ENCODE measurements around the gene ITPR2. TPM values are rescaled to one million over a fixed set of nuclear protein-coding genes. Genes with fewer than 3 reads are reported as not detected.

ITPR2 gene
- total RNA-seq, 2 donors from 2014 or later = 14.8 to 74.4 TPM

- Mint-ChIP-seq H3K9me3 (no peaks in the 10 kb centered on the region), H3K4me3 (no peak overlapping the region), H3K27ac (no peak overlapping the region), H3K4me1 (peaks cover 3% of the 10 kb centered on the region), H3K27me3 (ENCODE audit: insufficient read depth) (no peaks in the 10 kb centered on the region), H3K36me3 (ENCODE audit: low read depth) (peaks cover 3% of the 10 kb centered on the region)
- no peaks in the 10 kb centered on the region for H3K36me3 ChIP-seq (ENCODE audit: control insufficient read depth, insufficient read depth, low read length)
- H3K4me1 ChIP-seq (ENCODE audit: control insufficient read depth, insufficient read depth, low read length) = no peaks in the 10 kb centered on the region
- H3K27ac ChIP-seq (ENCODE audit: low read depth, low read length) = no peak overlapping the region
- WGBS, 2 experiments (ENCODE audit: insufficient coverage in 1 of 2, insufficient read length in 1 of 2) = 73 to 100% methylated on average over 2 to 3 of the region's 6 CpGs
- H3K4me3 ChIP-seq (ENCODE audit: low read length) = no peak overlapping the region
- no peak overlapping the region for H3K9ac ChIP-seq (ENCODE audit: extremely low read depth, low read length, poor library complexity, severe bottlenecking)
- TF ChIP-seq CTCF (conservative IDR thresholded peaks at IDR 0.05) = peak; percentile 75
- H3K27me3 ChIP-seq (ENCODE audit: control insufficient read depth, insufficient read depth, low read length, poor library complexity, severe bottlenecking) = no peaks in the 10 kb centered on the region
- peak; percentile 70 for DNase-seq
- H3K9me3 ChIP-seq (ENCODE audit: control insufficient read depth, low read length) = no peaks in the 10 kb centered on the region
Measured at GRCh38 chr12:26465419-26466097, 367.4 kb downstream of the ITPR2 start.

GRCh38 chr12:26461776-26462175 lies 371.2 kb downstream of the ITPR2 start:
- WGBS, 2 experiments (ENCODE audit: insufficient coverage in 1 of 2, insufficient read length in 1 of 2) = 83 to 95% methylated on average over 1 of the region's 1 CpG
- H3K27ac ChIP-seq (ENCODE audit: low read depth, low read length) = no peak overlapping the region
- H3K4me1 ChIP-seq (ENCODE audit: control insufficient read depth, insufficient read depth, low read length) = no peaks in the 10 kb centered on the region
- no peak for DNase-seq
- no peaks in the 10 kb centered on the region for H3K9me3 ChIP-seq (ENCODE audit: control insufficient read depth, low read length)
- no peak overlapping the region for H3K4me3 ChIP-seq (ENCODE audit: low read length)
- H3K27me3 Mint-ChIP-seq (ENCODE audit: insufficient read depth) = no peaks in the 10 kb centered on the region
- no peaks in the 10 kb centered on the region for H3K27me3 ChIP-seq (ENCODE audit: control insufficient read depth, insufficient read depth, low read length, poor library complexity, severe bottlenecking)
- peaks cover 3% of the 10 kb centered on the region for H3K36me3 Mint-ChIP-seq (ENCODE audit: low read depth)
- TF ChIP-seq CTCF (conservative IDR thresholded peaks at IDR 0.05) = no peak
- no peak overlapping the region for H3K27ac Mint-ChIP-seq
- peaks cover 3% of the 10 kb centered on the region for H3K4me1 Mint-ChIP-seq
- H3K9ac ChIP-seq (ENCODE audit: extremely low read depth, low read length, poor library complexity, severe bottlenecking) = no peak overlapping the region
- no peak overlapping the region for H3K4me3 Mint-ChIP-seq
- no peaks in the 10 kb centered on the region for H3K9me3 Mint-ChIP-seq
- no peaks in the 10 kb centered on the region for H3K36me3 ChIP-seq (ENCODE audit: control insufficient read depth, insufficient read depth, low read length)

- Histone ChIP-seq H3K27ac (ENCODE audit: low read depth, low read length) (no peak overlapping the region), H3K27me3 (ENCODE audit: control insufficient read depth, insufficient read depth, low read length, poor library complexity, severe bottlenecking) (no peaks in the 10 kb centered on the region), H3K4me1 (ENCODE audit: control insufficient read depth, insufficient read depth, low read length) (peaks cover 4% of the 10 kb centered on the region), H3K4me3 (ENCODE audit: low read length) (no peak overlapping the region), H3K9ac (ENCODE audit: extremely low read depth, low read length, poor library complexity, severe bottlenecking) (no peak overlapping the region), H3K9me3 (ENCODE audit: control insufficient read depth, low read length) (no peaks in the 10 kb centered on the region), H3K36me3 (ENCODE audit: control insufficient read depth, insufficient read depth, low read length) (no peaks in the 10 kb centered on the region)
- no peak for DNase-seq
- Mint-ChIP-seq H3K36me3 (ENCODE audit: low read depth) (peaks cover 3% of the 10 kb centered on the region), H3K4me3 (no peak overlapping the region), H3K9me3 (no peaks in the 10 kb centered on the region), H3K4me1 (peaks cover 2% of the 10 kb centered on the region), H3K27ac (no peak overlapping the region), H3K27me3 (ENCODE audit: insufficient read depth) (no peaks in the 10 kb centered on the region)
- TF ChIP-seq CTCF (conservative IDR thresholded peaks at IDR 0.05) = no peak
- 89 to 90% methylated on average over 5 to 6 of the region's 6 CpGs for WGBS, 2 experiments (ENCODE audit: insufficient coverage in 1 of 2, insufficient read length in 1 of 2)
Measured at GRCh38 chr12:26460361-26460760, 372.6 kb downstream of the ITPR2 start.

Measured in endodermal cell (in vitro differentiated cells).